NT2/D1 (cell line): ENCODE measurements around the gene NPAS3.

Experiments
- DNase-seq: peaks from one replicate; pipeline ENCODE4 v3.0.0-alpha.2; 2011; ENCODE audit warnings: low read depth, low spot score
- H3K27me3 ChIP-seq: 2 replicates; pipeline ENCODE4 v1.6.0; 2011; ENCODE audit warnings: mild to moderate bottlenecking; ENCODE audit not compliant: insufficient read length, insufficient read depth
- H3K36me3 ChIP-seq: 2 replicates; pipeline ENCODE4 v1.6.1; 2011; ENCODE audit warnings: mild to moderate bottlenecking, low read length, mixed read lengths; ENCODE audit not compliant: insufficient read depth, insufficient read length
- H3K4me1 ChIP-seq: 2 replicates; pipeline ENCODE4 v1.5.1; 2011; ENCODE audit not compliant: insufficient read depth, insufficient read length
- H3K4me3 ChIP-seq: 2 replicates; pipeline ENCODE4 v1.5.1; 2011; ENCODE audit warnings: low read depth; ENCODE audit not compliant: insufficient read length
- H3K9ac ChIP-seq: 2 replicates; pipeline ENCODE4 v1.6.0; 2011; ENCODE audit warnings: low read depth; ENCODE audit not compliant: insufficient read length
- H3K9me3 ChIP-seq: 2 replicates; pipeline ENCODE4 v1.5.1; 2011; ENCODE audit warnings: mild to moderate bottlenecking, low read length; ENCODE audit not compliant: insufficient read depth
- SUZ12 ChIP-seq: IDR thresholded peaks from 2 replicates; pipeline ENCODE4 v1.6.1; 2011; ENCODE audit not compliant: insufficient read length, insufficient read depth; ENCODE audit errors: extremely low read depth
- YY1 ChIP-seq: IDR thresholded peaks from 2 replicates; pipeline ENCODE4 v1.6.1; 2011; ENCODE audit not compliant: insufficient read length, insufficient read depth
- ZNF274 ChIP-seq: IDR thresholded peaks from 2 replicates; pipeline ENCODE4 v1.6.1; 2011; ENCODE audit warnings: mild to moderate bottlenecking, low read depth, low read length

Gene NPAS3

DNA sequence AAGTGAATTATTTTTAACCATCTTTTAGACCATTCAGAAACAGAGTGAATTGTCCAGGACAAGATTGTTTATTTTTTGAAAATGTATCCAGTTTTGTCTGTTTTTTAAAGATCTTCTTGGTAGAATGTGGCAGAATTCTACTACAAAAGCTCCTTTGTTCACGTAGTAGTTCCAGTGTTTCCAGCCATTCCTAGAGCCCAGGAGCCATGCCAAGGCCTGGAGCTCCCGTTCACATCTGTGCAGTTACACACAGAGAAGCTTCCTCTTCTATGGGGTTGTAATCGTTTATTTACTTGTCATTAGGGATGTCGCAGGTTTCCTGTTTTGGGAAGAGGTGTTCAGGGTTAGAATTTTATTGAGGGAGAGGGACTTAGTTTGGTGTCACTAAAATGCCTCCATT, 409.8 kb downstream of the NPAS3 start:
- TF ChIP-seq ZNF274 (no peak), YY1 (no peak)
- no peaks in the 10 kb centered on the region for H3K9me3 ChIP-seq
- no peaks in the 10 kb centered on the region for H3K36me3 ChIP-seq
- peaks cover 2% of the 10 kb centered on the region for H3K4me1 ChIP-seq
- no peaks in the 10 kb centered on the region for H3K27me3 ChIP-seq
- H3K4me3 ChIP-seq: no peak overlapping the region
- no peak overlapping the region for H3K9ac ChIP-seq
- no peak for DNase-seq

- Histone ChIP-seq H3K9me3 (no peaks in the 10 kb centered on the region), H3K27me3 (no peaks in the 10 kb centered on the region), H3K36me3 (no peaks in the 10 kb centered on the region), H3K4me1 (no peaks in the 10 kb centered on the region), H3K4me3 (no peak overlapping the region), H3K9ac (no peak overlapping the region)
- no peak for DNase-seq
- TF ChIP-seq YY1 (no peak), ZNF274 (no peak), SUZ12 (no peak)
Measured at GRCh38 chr14:33349871-33350270, 411.2 kb downstream of the NPAS3 start.

DNA sequence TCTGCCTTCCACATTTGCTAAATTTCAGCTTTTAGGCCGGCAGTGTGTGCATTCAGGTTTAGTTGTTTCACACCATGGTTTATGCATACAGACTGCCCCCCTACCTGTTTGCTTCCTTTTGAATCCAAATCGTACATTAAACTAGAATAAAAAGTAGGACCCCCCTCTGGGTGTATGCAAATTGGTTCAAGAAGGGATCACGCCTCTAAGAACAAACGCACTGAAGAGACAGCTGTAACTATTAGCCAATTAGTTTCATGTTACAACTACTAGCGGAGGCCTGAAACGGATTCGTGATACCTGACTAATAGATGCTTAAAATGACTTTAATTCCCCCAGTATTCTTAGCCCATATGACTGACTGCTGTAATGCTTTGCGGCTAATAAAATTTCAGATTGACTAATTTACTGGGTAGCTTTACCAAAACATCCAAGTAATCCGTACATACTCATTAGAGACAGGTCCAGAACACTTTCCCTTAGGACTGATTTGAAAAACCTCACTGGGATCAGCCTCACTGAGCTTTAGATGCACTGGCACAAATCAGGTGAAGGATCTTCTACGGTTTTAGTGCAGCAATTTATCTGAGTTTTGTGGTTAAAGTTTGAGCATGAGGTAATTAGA, 411.8 kb downstream of the NPAS3 start:
- no peaks in the 10 kb centered on the region for H3K4me1 ChIP-seq
- H3K4me3 ChIP-seq: no peak overlapping the region
- TF ChIP-seq YY1: no peak
- no peak for TF ChIP-seq ZNF274
- TF ChIP-seq SUZ12: no peak
- H3K9ac ChIP-seq: no peak overlapping the region
- no peaks in the 10 kb centered on the region for H3K36me3 ChIP-seq
- H3K9me3 ChIP-seq: no peaks in the 10 kb centered on the region
- H3K27me3 ChIP-seq: no peaks in the 10 kb centered on the region
- DNase-seq: no peak

DNA sequence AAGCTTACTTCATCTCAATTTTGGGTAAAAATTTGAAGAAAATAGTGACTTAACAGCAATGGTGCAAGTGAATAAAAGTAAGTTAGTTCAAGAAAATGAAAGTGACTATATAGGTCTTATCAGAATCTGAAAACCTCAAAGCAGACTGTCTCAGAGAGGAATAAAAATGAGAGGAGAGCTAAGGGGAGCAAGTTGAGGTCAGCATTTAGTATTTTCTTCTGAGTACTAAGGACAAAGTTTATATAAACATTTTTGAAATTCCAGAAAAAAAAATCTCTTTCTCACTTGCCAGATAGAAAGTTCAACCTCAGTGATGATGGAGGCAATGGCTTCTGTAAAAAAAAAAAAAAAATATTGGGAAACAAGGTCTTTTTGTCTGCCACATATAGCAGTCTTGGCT, 414.1 kb downstream of the NPAS3 start:
- no peaks in the 10 kb centered on the region for H3K9me3 ChIP-seq

GRCh38 chr14:33356181-33356580, 417.5 kb downstream of the NPAS3 start:
- H3K27me3 ChIP-seq: no peaks in the 10 kb centered on the region
- DNase-seq: no peak
- no peaks in the 10 kb centered on the region for H3K9me3 ChIP-seq
- H3K9ac ChIP-seq: no peak overlapping the region
- TF ChIP-seq SUZ12 (no peak), YY1 (no peak)
- no peaks in the 10 kb centered on the region for H3K4me1 ChIP-seq
- no peaks in the 10 kb centered on the region for H3K36me3 ChIP-seq
- H3K4me3 ChIP-seq: no peak overlapping the region

More for the DNA sequence above, 414.1 kb downstream of the NPAS3 start:
- no peaks in the 10 kb centered on the region for H3K36me3 ChIP-seq
- H3K4me1 ChIP-seq: no peaks in the 10 kb centered on the region
- H3K9ac ChIP-seq: no peak overlapping the region
- H3K4me3 ChIP-seq: no peak overlapping the region
- no peak for DNase-seq
- TF ChIP-seq YY1 (no peak), ZNF274 (no peak), SUZ12 (no peak)
- no peaks in the 10 kb centered on the region for H3K27me3 ChIP-seq

DNA sequence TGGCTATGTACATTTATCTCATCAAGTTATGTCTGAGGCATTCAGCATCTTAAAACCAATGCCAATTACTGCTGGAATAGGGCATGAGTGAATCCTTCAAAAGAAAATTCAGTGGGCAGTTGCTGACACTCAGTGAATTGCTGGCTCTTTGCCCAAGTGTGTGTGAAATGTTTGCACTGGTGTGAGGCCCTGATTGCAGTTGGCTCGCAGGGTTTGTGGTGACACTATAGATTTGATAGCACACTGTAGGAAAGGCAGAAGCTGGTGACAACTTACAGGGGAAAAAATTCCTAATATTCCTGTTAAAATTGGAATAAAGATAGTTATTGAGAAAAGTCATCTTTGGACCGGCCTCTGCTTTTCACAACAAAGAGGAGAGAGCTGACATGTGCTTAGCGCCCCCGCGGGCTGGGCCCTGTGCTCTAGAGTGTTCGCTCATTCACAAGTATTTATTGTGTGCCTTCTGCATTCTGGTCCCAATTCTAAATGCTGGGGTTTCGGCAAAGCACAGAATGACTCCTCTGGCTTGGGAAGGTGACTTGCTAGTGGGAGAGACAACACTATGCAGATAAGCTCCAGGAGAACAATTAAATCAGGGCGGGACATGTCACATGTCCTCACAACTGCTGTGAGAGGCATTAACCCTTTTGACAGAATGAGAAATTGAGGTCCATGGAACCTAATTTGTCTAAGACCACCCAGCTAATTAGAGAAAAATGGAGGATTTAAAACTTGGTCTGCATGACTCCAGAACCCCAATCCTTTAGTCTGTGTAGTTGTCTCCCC, 418.7 kb downstream of the NPAS3 start:
- no peak overlapping the region for H3K4me3 ChIP-seq
- no peak overlapping the region for H3K9ac ChIP-seq
- H3K9me3 ChIP-seq: no peaks in the 10 kb centered on the region
- no peaks in the 10 kb centered on the region for H3K36me3 ChIP-seq
- no peaks in the 10 kb centered on the region for H3K4me1 ChIP-seq
- no peak for TF ChIP-seq SUZ12
- no peak for TF ChIP-seq YY1
- TF ChIP-seq ZNF274: no peak
- no peaks in the 10 kb centered on the region for H3K27me3 ChIP-seq
- no peak for DNase-seq

GRCh38 chr14:33359288-33359881, 420.7 kb downstream of the NPAS3 start:
- TF ChIP-seq SUZ12 (no peak), YY1 (no peak), ZNF274 (no peak)
- DNase-seq: no peak

More at GRCh38 chr14:33359288-33359881, 420.7 kb downstream of the NPAS3 start:
- Histone ChIP-seq H3K9ac (no peak overlapping the region), H3K36me3 (no peaks in the 10 kb centered on the region), H3K4me1 (no peaks in the 10 kb centered on the region), H3K9me3 (no peaks in the 10 kb centered on the region), H3K27me3 (no peaks in the 10 kb centered on the region), H3K4me3 (no peak overlapping the region)
